SK-N-MC (cell line): Measurements from ENCODE around the gene AFF3.

Experiments used
- EZH2 ChIP-seq: fragments of 200-600 bp; sonication (generic); IDR thresholded peaks from one replicate; pipeline ENCODE4 v1.6.1; 2017; ENCODE audit warnings: antibody characterized with exemption
- POLR2AphosphoS5 ChIP-seq: IDR thresholded peaks from 2 replicates; pipeline ENCODE4 v1.6.1; 2012; ENCODE audit warnings: mild to moderate bottlenecking, low read depth, low read length, borderline replicate concordance

- TF ChIP-seq POLR2AphosphoS5, result no peak
- no peak for TF ChIP-seq EZH2
Observed at GRCh38 chr2:99597616-99598015, 544.8 kb downstream of the AFF3 start.
